ENCODE measurements around the gene ZNF425.

Gene ZNF425

GRCh38 chr7:149100821-149101220 is 25.3 kb downstream of the ZNF425 start:
- Histone ChIP-seq H4K20me1 (ENCODE audit: insufficient read depth, low read length) (no peaks in the 10 kb centered on the region), H3K4me1 (ENCODE audit: insufficient read depth, low read length, severe bottlenecking) (no peaks in the 10 kb centered on the region), H3K27me3 (ENCODE audit: insufficient read depth, low read length) (no peaks in the 10 kb centered on the region; the same call in 1 of the 2 replicates), H3K79me2 (ENCODE audit: insufficient read depth, low read length) (no peaks in the 10 kb centered on the region), H3F3A (ENCODE audit: insufficient read depth, low read length) (0 out of 2 replicates have a peak, but pooled peaks cover 2% of the 10 kb centered on the region), H3K4me2 (ENCODE audit: low read length) (no peak overlapping the region), H3K9ac (ENCODE audit: low read length) (no peak overlapping the region), H3K9me3 (ENCODE audit: low read length) (no peaks in the 10 kb centered on the region), H3K9me2 (ENCODE audit: low read depth, low read length) (no peaks in the 10 kb centered on the region), H3K27ac (ENCODE audit: low read depth, low read length, poor library complexity, severe bottlenecking) (no peak overlapping the region), H3K4me3 (ENCODE audit: low read depth, low read length, poor library complexity, severe bottlenecking) (no peak overlapping the region), H3K36me3 (ENCODE audit: insufficient read depth, low read length) (no peaks in the 10 kb centered on the region), H2AFZ (ENCODE audit: low read length) (no peak overlapping the region)
- TF ChIP-seq, protein P1, sequence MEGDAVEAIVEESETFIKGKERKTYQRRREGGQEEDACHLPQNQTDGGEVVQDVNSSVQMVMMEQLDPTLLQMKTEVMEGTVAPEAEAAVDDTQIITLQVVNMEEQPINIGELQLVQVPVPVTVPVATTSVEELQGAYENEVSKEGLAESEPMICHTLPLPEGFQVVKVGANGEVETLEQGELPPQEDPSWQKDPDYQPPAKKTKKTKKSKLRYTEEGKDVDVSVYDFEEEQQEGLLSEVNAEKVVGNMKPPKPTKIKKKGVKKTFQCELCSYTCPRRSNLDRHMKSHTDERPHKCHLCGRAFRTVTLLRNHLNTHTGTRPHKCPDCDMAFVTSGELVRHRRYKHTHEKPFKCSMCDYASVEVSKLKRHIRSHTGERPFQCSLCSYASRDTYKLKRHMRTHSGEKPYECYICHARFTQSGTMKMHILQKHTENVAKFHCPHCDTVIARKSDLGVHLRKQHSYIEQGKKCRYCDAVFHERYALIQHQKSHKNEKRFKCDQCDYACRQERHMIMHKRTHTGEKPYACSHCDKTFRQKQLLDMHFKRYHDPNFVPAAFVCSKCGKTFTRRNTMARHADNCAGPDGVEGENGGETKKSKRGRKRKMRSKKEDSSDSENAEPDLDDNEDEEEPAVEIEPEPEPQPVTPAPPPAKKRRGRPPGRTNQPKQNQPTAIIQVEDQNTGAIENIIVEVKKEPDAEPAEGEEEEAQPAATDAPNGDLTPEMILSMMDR (IDR thresholded peaks at IDR 0.05; ENCODE audit: low read length) = no peak
- no peak for TF ChIP-seq EZH2 (IDR thresholded peaks at IDR 0.05; ENCODE audit: borderline replicate concordance, low read length)

- H3F3A ChIP-seq (ENCODE audit: insufficient read depth, low read length) = 0 out of 2 replicates have a peak, but pooled peaks cover 2% of the 10 kb centered on the region
- H3K9me2 ChIP-seq (ENCODE audit: low read depth, low read length) = no peaks in the 10 kb centered on the region
- no peak overlapping the region for H3K9ac ChIP-seq (ENCODE audit: low read length)
- TF ChIP-seq, protein P1 (IDR thresholded peaks at IDR 0.05; ENCODE audit: low read length) = no peak
- TF ChIP-seq EZH2 (IDR thresholded peaks at IDR 0.05; ENCODE audit: borderline replicate concordance, low read length) = no peak
- H3K27me3 ChIP-seq (ENCODE audit: insufficient read depth, low read length) = no peaks in the 10 kb centered on the region; the same call in 1 of the 2 replicates
- no peaks in the 10 kb centered on the region for H3K36me3 ChIP-seq (ENCODE audit: insufficient read depth, low read length)
- H3K79me2 ChIP-seq (ENCODE audit: insufficient read depth, low read length) = no peaks in the 10 kb centered on the region
- H3K4me2 ChIP-seq (ENCODE audit: low read length) = no peak overlapping the region
- no peaks in the 10 kb centered on the region for H3K4me1 ChIP-seq (ENCODE audit: insufficient read depth, low read length, severe bottlenecking)
- H3K27ac ChIP-seq (ENCODE audit: low read depth, low read length, poor library complexity, severe bottlenecking) = no peak overlapping the region
- H3K4me3 ChIP-seq (ENCODE audit: low read depth, low read length, poor library complexity, severe bottlenecking) = no peak overlapping the region
- no peaks in the 10 kb centered on the region for H4K20me1 ChIP-seq (ENCODE audit: insufficient read depth, low read length)
- H2AFZ ChIP-seq (ENCODE audit: low read length) = no peak overlapping the region
- no peaks in the 10 kb centered on the region for H3K9me3 ChIP-seq (ENCODE audit: low read length)
These were observed 27.1 kb downstream of the ZNF425 start for GRCh38 chr7:149099058-149099457.

GRCh38 chr7:149097088-149097487 is 29.0 kb downstream of the ZNF425 start:
- H2AFZ ChIP-seq (ENCODE audit: low read length) = no peak overlapping the region
- no peak overlapping the region for H3K4me2 ChIP-seq (ENCODE audit: low read length)
- no peaks in the 10 kb centered on the region for H3K9me2 ChIP-seq (ENCODE audit: low read depth, low read length)
- no peaks in the 10 kb centered on the region for H4K20me1 ChIP-seq (ENCODE audit: insufficient read depth, low read length)
- 0 out of 2 replicates have a peak, but pooled peaks cover 7% of the 10 kb centered on the region for H3F3A ChIP-seq (ENCODE audit: insufficient read depth, low read length)
- H3K4me1 ChIP-seq (ENCODE audit: insufficient read depth, low read length, severe bottlenecking) = peaks cover 4% of the 10 kb centered on the region
- no peak overlapping the region for H3K9ac ChIP-seq (ENCODE audit: low read length)
- no peaks in the 10 kb centered on the region for H3K36me3 ChIP-seq (ENCODE audit: insufficient read depth, low read length)
- H3K79me2 ChIP-seq (ENCODE audit: insufficient read depth, low read length) = no peaks in the 10 kb centered on the region
- H3K9me3 ChIP-seq (ENCODE audit: low read length) = no peaks in the 10 kb centered on the region
- no peaks in the 10 kb centered on the region; the same call in 1 of the 2 replicates for H3K27me3 ChIP-seq (ENCODE audit: insufficient read depth, low read length)
- no peak overlapping the region for H3K4me3 ChIP-seq (ENCODE audit: low read depth, low read length, poor library complexity, severe bottlenecking)
- H3K27ac ChIP-seq (ENCODE audit: low read depth, low read length, poor library complexity, severe bottlenecking) = no peak overlapping the region
- TF ChIP-seq, protein P1 (IDR thresholded peaks at IDR 0.05; ENCODE audit: low read length) = no peak
- no peak for TF ChIP-seq EZH2 (IDR thresholded peaks at IDR 0.05; ENCODE audit: borderline replicate concordance, low read length)

Data from OCI-LY1 (cell line).